GM21717 (cell line): ENCODE data around the gene SMC4.

Experiments
- ATAC-seq: cut with Tn5 transposase; IDR thresholded peaks from one replicate; pipeline ENCODE4 v1.9.1; 2021; ENCODE audit warnings: mild to moderate bottlenecking, moderate library complexity; ENCODE audit not compliant: unreplicated experiment

The SMC4 gene

GRCh38 chr3:160475153-160475552 lies 75.7 kb downstream of the SMC4 start:
- ATAC-seq = no peak

- no peak for ATAC-seq
Observed at GRCh38 chr3:160475884-160476283, 76.4 kb downstream of the SMC4 start.

GRCh38 chr3:160477750-160478149 lies 78.3 kb downstream of the SMC4 start:
- ATAC-seq = no peak

GRCh38 chr3:160478338-160478737 lies 78.9 kb downstream of the SMC4 start:
- ATAC-seq = no peak

GRCh38 chr3:160479376-160479775 lies 79.9 kb downstream of the SMC4 start:
- no peak for ATAC-seq

- no peak for ATAC-seq
Observed at GRCh38 chr3:160480931-160481330, 81.5 kb downstream of the SMC4 start.

GRCh38 chr3:160481856-160482255 lies 82.4 kb downstream of the SMC4 start:
- ATAC-seq = no peak

- ATAC-seq = no peak
Observed at GRCh38 chr3:160482796-160483195, 83.3 kb downstream of the SMC4 start.
